Vagina (tissue), 2 donors: ENCODE measurements around the gene DDX20. TPM values are rescaled to one million over a fixed set of nuclear protein-coding genes. Genes with fewer than 3 reads are reported as not detected.

Experiments
- DNase-seq, 2 donors: peaks; one replicate each; pipeline ENCODE4 v3.0.0-alpha.2; 2017; ENCODE audit errors: extremely low spot score in 2 of 2
- H3K27ac ChIP-seq: fragments of 200-600 bp; sonication (generic); one replicate; pipeline ENCODE4 v1.5.1; 2019
- H3K27me3 ChIP-seq: fragments of 200-600 bp; sonication (generic); one replicate; pipeline ENCODE4 v1.5.1; 2019
- H3K36me3 ChIP-seq, 2 donors: fragments of 200-600 bp; sonication (generic); one replicate each; pipeline ENCODE4 v1.5.1; 2017 to 2019
- H3K4me1 ChIP-seq: fragments of 200-600 bp; sonication (generic); one replicate; pipeline ENCODE4 v1.5.1; 2019
- H3K4me3 ChIP-seq, 2 donors: fragments of 200-600 bp; sonication (generic); 1 replicate in 1 of 2; 2 replicates in 1 of 2; pipeline ENCODE4 v1.5.1; 2016 to 2019
- H3K9me3 ChIP-seq: fragments of 200-600 bp; sonication (generic); one replicate; pipeline ENCODE4 v1.5.1; 2019
- POLR2A ChIP-seq, 2 donors: fragments of 450-650 bp; IDR thresholded peaks; one replicate each; pipeline ENCODE4 v1.6.1; 2017; ENCODE audit warnings: antibody characterized with exemption in 2 of 2, mild to moderate bottlenecking in 2 of 2, moderate library complexity in 2 of 2
- POLR2AphosphoS5 ChIP-seq, 2 donors: sonication (generic); formaldehyde crosslinking; IDR thresholded peaks; one replicate each; pipeline ENCODE4 v1.9.0; 2017; ENCODE audit warnings: antibody characterized with exemption in 2 of 2, mild to moderate bottlenecking in 2 of 2, low read depth in 1 of 2; ENCODE audit not compliant: insufficient read depth in 1 of 2
- intact Hi-C: fragments of 100-400 bp; cut with DNase I; formaldehyde crosslinking; loops from one replicate; pipeline ENCODE4 v1.15.1; 2023
- small RNA-seq: library from RNA; depleted of rRNA; stranded (forward); fragments of <200 nt; gene quantifications from one replicate; pipeline ENCODE3, GENCODE V24; 2016
- total RNA-seq: library from RNA; depleted of rRNA; stranded (reverse); fragments of >200 nt; gene quantifications from one replicate; pipeline ENCODE4 v1.2.3, GENCODE V29; 2016
- TF ChIP-seq, protein P1 (sequence below), 3 experiments: fragments of 450-650 bp in 2 of 3; fragments of 200-600 bp in 1 of 3; sonication (generic) in 1 of 3; IDR thresholded peaks; one replicate each; pipeline ENCODE4 v1.5.1; 2017 to 2019; ENCODE audit warnings: antibody characterized with exemption in 3 of 3, mild to moderate bottlenecking in 2 of 3, moderate library complexity in 2 of 3

The DDX20 gene
- total RNA-seq, 1 donor from 2014 or later, result 16.2 TPM

DNA sequence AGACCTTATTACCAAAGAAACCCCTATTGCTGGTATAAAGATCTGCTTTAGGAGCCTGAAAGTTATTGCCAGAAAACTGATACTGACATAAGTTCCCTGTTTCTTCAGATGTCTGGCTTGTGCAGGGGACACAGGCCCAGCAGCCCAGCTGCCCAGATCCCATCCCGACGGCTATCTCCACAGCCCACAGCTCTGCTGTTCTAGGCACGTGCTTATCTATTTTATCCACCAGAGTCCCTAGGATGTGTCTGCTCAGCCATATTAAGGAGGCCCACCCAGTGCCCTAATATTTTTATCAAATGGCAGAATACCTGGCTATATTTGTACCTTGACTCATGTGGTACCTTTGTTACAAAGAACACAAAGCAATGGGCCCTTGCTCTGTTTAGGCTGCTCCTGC is 58.9 kb downstream of the DDX20 start:
- no peaks in the 10 kb centered on the region for H3K9me3 ChIP-seq
- H3K4me1 ChIP-seq, result no peaks in the 10 kb centered on the region
- no peak overlapping the region for H3K27ac ChIP-seq
- no peaks in the 10 kb centered on the region for H3K36me3 ChIP-seq
- no peak for DNase-seq
- no peak overlapping the region for H3K4me3 ChIP-seq
- TF ChIP-seq, protein P1, sequence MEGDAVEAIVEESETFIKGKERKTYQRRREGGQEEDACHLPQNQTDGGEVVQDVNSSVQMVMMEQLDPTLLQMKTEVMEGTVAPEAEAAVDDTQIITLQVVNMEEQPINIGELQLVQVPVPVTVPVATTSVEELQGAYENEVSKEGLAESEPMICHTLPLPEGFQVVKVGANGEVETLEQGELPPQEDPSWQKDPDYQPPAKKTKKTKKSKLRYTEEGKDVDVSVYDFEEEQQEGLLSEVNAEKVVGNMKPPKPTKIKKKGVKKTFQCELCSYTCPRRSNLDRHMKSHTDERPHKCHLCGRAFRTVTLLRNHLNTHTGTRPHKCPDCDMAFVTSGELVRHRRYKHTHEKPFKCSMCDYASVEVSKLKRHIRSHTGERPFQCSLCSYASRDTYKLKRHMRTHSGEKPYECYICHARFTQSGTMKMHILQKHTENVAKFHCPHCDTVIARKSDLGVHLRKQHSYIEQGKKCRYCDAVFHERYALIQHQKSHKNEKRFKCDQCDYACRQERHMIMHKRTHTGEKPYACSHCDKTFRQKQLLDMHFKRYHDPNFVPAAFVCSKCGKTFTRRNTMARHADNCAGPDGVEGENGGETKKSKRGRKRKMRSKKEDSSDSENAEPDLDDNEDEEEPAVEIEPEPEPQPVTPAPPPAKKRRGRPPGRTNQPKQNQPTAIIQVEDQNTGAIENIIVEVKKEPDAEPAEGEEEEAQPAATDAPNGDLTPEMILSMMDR (IDR thresholded peaks at IDR 0.05), result no peak
- TF ChIP-seq POLR2A (IDR thresholded peaks at IDR 0.05) (no peak), POLR2AphosphoS5 (IDR thresholded peaks at IDR 0.05; ENCODE audit: insufficient read depth in 1 of 2, low read depth in 1 of 2) (no peak)
- H3K27me3 ChIP-seq, result no peaks in the 10 kb centered on the region
- intact Hi-C loops, result no loop called here

Small RNA genes lying within 50 kb of the gene (small RNA-seq; reads per million reads assigned to genes)
- gene INKA2, result 0.34 reads per million

Other genes starting within 250 kb of the DDX20 start
- gene RAP1A, start 136.1 kb upstream of the DDX20 start, total RNA-seq, result 52.5 TPM
- gene INKA2, start 16.5 kb upstream of the DDX20 start, total RNA-seq, result 6.1 TPM
- gene KCND3, start 233.8 kb downstream of the DDX20 start, total RNA-seq, result 8.1 TPM